A549 (cell line): Measurements from ENCODE around the gene DLX5. TPM values are rescaled to one million over a fixed set of nuclear protein-coding genes. Genes with fewer than 3 reads are reported as not detected.
A peak's percentile ranks its signal among the peaks of the same experiment; 100 is the strongest.

Source experiments
- ATAC-seq, 2 experiments: fragments of 200-7000 bp in 1 of 2; fragments of >200 bp in 1 of 2; cut with Nextera tagmentation in 1 of 2; cut with Tn5 transposase in 1 of 2; 3 replicates each; pipeline versions ENCODE4 v1.8.0 to v1.9.1; 2018 to 2020; ENCODE audit warnings: mild to moderate bottlenecking in 1 of 2, moderate library complexity in 1 of 2
- CTCF ChIA-PET: fragments of 300-600 bp; sonication (Branson Sonifier 250); formaldehyde crosslinking; extraction: SDS; loops from one replicate; lab custom pipeline; 2021; ENCODE audit warnings: antibody characterized with exemption, inconsistent platforms; lab: Yijun Ruan, JAX
- POLR2A ChIA-PET: fragments of 350-600 bp; formaldehyde crosslinking; extraction: SDS; loops from one replicate; lab custom pipeline; 2021; ENCODE audit warnings: antibody characterized with exemption, inconsistent platforms; lab: Yijun Ruan, JAX
- DNase-seq, 2 experiments: peaks; one replicate each; pipeline versions ENCODE4 v3.0.0 to v3.0.0-alpha.2; 2011 to 2016; ENCODE audit warnings: low read depth in 1 of 2, low spot score in 1 of 2
- FAIRE-seq: peaks from 2 replicates; lab custom pipeline; 2011; peaks lifted over from hg19 to GRCh38; lab: Jason Lieb, UNC
- H3K27ac ChIP-seq, 2 experiments: fragments of >200 bp; sonication (Bioruptor Twin); formaldehyde crosslinking; 3 replicates each; pipeline ENCODE4 v1.5.1; 2016 to 2017
- H3K4me1 ChIP-seq: fragments of >200 bp; sonication (Bioruptor Twin); formaldehyde crosslinking; 3 replicates; pipeline ENCODE4 v1.6.1; 2016
- H3K4me2 ChIP-seq: fragments of >200 bp; sonication (Bioruptor Twin); formaldehyde crosslinking; 3 replicates; pipeline ENCODE4 v1.6.1; 2016
- H3K4me3 ChIP-seq: fragments of >200 bp; sonication (Bioruptor Twin); formaldehyde crosslinking; 3 replicates; pipeline ENCODE4 v1.5.1; 2016
- H3K9me3 ChIP-seq: fragments of >200 bp; sonication (Bioruptor Twin); formaldehyde crosslinking; 3 replicates; pipeline ENCODE4 v1.6.1; 2016
- BCL3 ChIP-seq: fragments of >200 bp; sonication (Bioruptor Twin); formaldehyde crosslinking; IDR thresholded peaks from 3 replicates; pipeline ENCODE4 v1.6.1; 2016
- BHLHE40 ChIP-seq: IDR thresholded peaks from 2 replicates; pipeline ENCODE4 v1.6.1; 2012; ENCODE audit warnings: low read depth, low read length, inconsistent platforms
- CBX2 ChIP-seq: fragments of 200-600 bp; sonication (generic); IDR thresholded peaks from 2 replicates; pipeline ENCODE4 v1.6.1; 2016; ENCODE audit warnings: low read depth, mild to moderate bottlenecking, borderline replicate concordance
- CHD2 ChIP-seq: fragments of 150-350 bp; IDR thresholded peaks from 2 replicates; pipeline ENCODE4 v1.6.1; 2014; ENCODE audit warnings: low read length; ENCODE audit not compliant: partially characterized antibody
- EP300 ChIP-seq, 2 experiments: fragments of >200 bp; sonication (Bioruptor Twin); formaldehyde crosslinking; IDR thresholded peaks; 2 replicates in 1 of 2; 3 replicates in 1 of 2; pipeline ENCODE4 v1.6.1; 2016 to 2017
- FOSL2 ChIP-seq, 2 experiments: fragments of 450-650 bp in 1 of 2; fragments of >200 bp in 1 of 2; sonication (Bioruptor Twin) in 1 of 2; formaldehyde crosslinking; IDR thresholded peaks; 2 replicates each; pipeline versions ENCODE4 v1.5.0 to v1.6.1; 2016 to 2020; ENCODE audit warnings: mild to moderate bottlenecking in 1 of 2, moderate library complexity in 1 of 2
- HMGXB4 ChIP-seq: fragments of 250-450 bp; sonication (Bioruptor Pico); IDR thresholded peaks from 2 replicates; pipeline ENCODE4 v1.5.0; 2021; ENCODE audit warnings: mild to moderate bottlenecking, moderate library complexity, borderline replicate concordance
- KDM5A ChIP-seq: fragments of 200-600 bp; sonication (generic); IDR thresholded peaks from 2 replicates; pipeline ENCODE4 v1.6.1; 2016; ENCODE audit warnings: antibody characterized with exemption, mild to moderate bottlenecking
- MAZ ChIP-seq: fragments of 150-350 bp; IDR thresholded peaks from 2 replicates; pipeline ENCODE4 v1.6.1; 2014; ENCODE audit warnings: antibody characterized with exemption, low read depth, low read length, borderline replicate concordance
- NPAS2 ChIP-seq: fragments of 250-450 bp; sonication (Bioruptor Pico); IDR thresholded peaks from 2 replicates; pipeline ENCODE4 v1.8.0; 2022; ENCODE audit warnings: mild to moderate bottlenecking, moderate library complexity, borderline replicate concordance
- NR3C1 ChIP-seq: fragments of >200 bp; sonication (Bioruptor Twin); formaldehyde crosslinking; IDR thresholded peaks from 3 replicates; pipeline ENCODE4 v1.6.1; 2017
- POLR2AphosphoS2 ChIP-seq: conservative IDR thresholded peaks from 2 replicates; pipeline ENCODE4 v1.6.1; 2012; ENCODE audit warnings: low read length, improper control_type of control experiment, inconsistent platforms
- REST ChIP-seq: fragments of 200-600 bp; sonication (generic); IDR thresholded peaks from 2 replicates; pipeline ENCODE4 v1.6.1; 2016; ENCODE audit warnings: antibody characterized with exemption, mild to moderate bottlenecking, moderate library complexity
- SMC3 ChIP-seq: fragments of >200 bp; sonication (Bioruptor Twin); formaldehyde crosslinking; IDR thresholded peaks from 3 replicates; pipeline ENCODE4 v1.6.1; 2018; ENCODE audit warnings: inconsistent platforms
- TFCP2L1 ChIP-seq: fragments of 250-450 bp; sonication (Bioruptor Pico); IDR thresholded peaks from 2 replicates; pipeline ENCODE4 v1.5.0; 2021; ENCODE audit warnings: mild to moderate bottlenecking
- ZFP36 ChIP-seq: fragments of 450-650 bp; IDR thresholded peaks from 2 replicates; pipeline ENCODE4 v1.6.1; 2014; ENCODE audit warnings: borderline replicate concordance; ENCODE audit not compliant: partially characterized antibody
- ZNF302 ChIP-seq: fragments of 250-450 bp; sonication (Bioruptor Pico); IDR thresholded peaks from 2 replicates; pipeline ENCODE4 v1.9.0; 2021; ENCODE audit warnings: inconsistent platforms, mild to moderate bottlenecking, moderate library complexity
- WGBS: methylation state at CpG from one replicate; pipeline ENCODE4 v1.1.6; 2017; ENCODE audit errors: missing lambda C conversion rate; 5-methylcytosine and 5-hydroxymethylcytosine counted together
- polyA plus RNA-seq, 4 experiments: library from polyadenylated mRNA; depleted of rRNA in 3 of 4; stranded (reverse); fragments of >200 nt; fragmentation: RNase III in 1 of 4; extraction: RNeasy Plus Mini Kit Qiagen cat#74134 plus additional on column Dnase treatment in 1 of 4; gene quantifications; 2 replicates in 3 of 4; 3 replicates in 1 of 4; pipeline ENCODE4 v1.2.3, GENCODE V29; 2011 to 2017

Gene DLX5
- polyA plus RNA-seq, 2 of the 4 experiments (the other 2 are of a cell fraction), result not detected

- ChIA-PET CTCF (interaction anchor here (5.3 kb wide), 1 partner anchor 9 kb away, joined by 40 read pairs; no protein-coding TSS in a partner anchor), POLR2A (no interaction called here)
- TF ChIP-seq ZFP36 (no peak), CHD2 (no peak), POLR2AphosphoS2 (no peak), EP300 (IDR thresholded peaks at IDR 0.05) (no peak), CBX2 (no peak), NR3C1 (no peak), REST (no peak)
- Histone ChIP-seq H3K27ac (no peak overlapping the region), H3K4me1 (peaks cover 9% of the 10 kb centered on the region; the same call in 2 of the 3 replicates), H3K4me2 (peak overlapping the region; percentile 23; the same call in 2 of the 3 replicates), H3K9me3 (0 out of 3 replicates have a peak, but pooled peaks cover 1% of the 10 kb centered on the region), H3K4me3 (no peak overlapping the region)
- no peak for DNase-seq
- WGBS, result 8% methylated on average over 22 of the region's 22 CpGs
- ATAC-seq, result no peak
- FAIRE-seq, result no peak
These were observed 6.5 kb downstream of the DLX5 start for GRCh38 chr7:97018126-97018601.

GRCh38 chr7:97017192-97018125 is 7.2 kb downstream of the DLX5 start:
- DNase-seq, result no peak
- H3K4me1 ChIP-seq, result peaks cover 9% of the 10 kb centered on the region; the same call in 2 of the 3 replicates
- H3K9me3 ChIP-seq, result 0 out of 3 replicates have a peak, but pooled peaks cover 3% of the 10 kb centered on the region
- peak overlapping the region; percentile 82 for H3K4me2 ChIP-seq
- ChIA-PET POLR2A (no interaction called here), CTCF (interaction anchor here (0.7 to 5.3 kb wide), 2 partner anchors 10 to 1444 kb away, joined by 3 to 40 read pairs; no protein-coding TSS in a partner anchor)
- WGBS, result 54% methylated on average over 35 of the region's 37 CpGs
- TF ChIP-seq TFCP2L1 (CRISPR knock-in tag), result no peak
- no peak for TF ChIP-seq MAZ
- TF ChIP-seq CHD2, result no peak
- no peak for TF ChIP-seq SMC3
- TF ChIP-seq BHLHE40, result no peak
- no peak for TF ChIP-seq FOSL2 (IDR thresholded peaks at IDR 0.05)
- TF ChIP-seq FOSL2 (CRISPR knock-in tag; IDR thresholded peaks at IDR 0.05), result no peak
- no peak for TF ChIP-seq BCL3
- TF ChIP-seq KDM5A, result no peak
- TF ChIP-seq HMGXB4, result no peak
- TF ChIP-seq ZNF302 (CRISPR knock-in tag), result no peak
- TF ChIP-seq NPAS2 (CRISPR knock-in tag), result no peak
- FAIRE-seq, result no peak
- no peak overlapping the region for H3K27ac ChIP-seq
- ATAC-seq, result peak; percentile 15 to 26; a peak in 3 of 6 replicates
- H3K4me3 ChIP-seq, result peak overlapping the region; percentile 33; the same call in 1 of the 3 replicates
